Measurements from ENCODE around the gene SASH1.

DNA sequence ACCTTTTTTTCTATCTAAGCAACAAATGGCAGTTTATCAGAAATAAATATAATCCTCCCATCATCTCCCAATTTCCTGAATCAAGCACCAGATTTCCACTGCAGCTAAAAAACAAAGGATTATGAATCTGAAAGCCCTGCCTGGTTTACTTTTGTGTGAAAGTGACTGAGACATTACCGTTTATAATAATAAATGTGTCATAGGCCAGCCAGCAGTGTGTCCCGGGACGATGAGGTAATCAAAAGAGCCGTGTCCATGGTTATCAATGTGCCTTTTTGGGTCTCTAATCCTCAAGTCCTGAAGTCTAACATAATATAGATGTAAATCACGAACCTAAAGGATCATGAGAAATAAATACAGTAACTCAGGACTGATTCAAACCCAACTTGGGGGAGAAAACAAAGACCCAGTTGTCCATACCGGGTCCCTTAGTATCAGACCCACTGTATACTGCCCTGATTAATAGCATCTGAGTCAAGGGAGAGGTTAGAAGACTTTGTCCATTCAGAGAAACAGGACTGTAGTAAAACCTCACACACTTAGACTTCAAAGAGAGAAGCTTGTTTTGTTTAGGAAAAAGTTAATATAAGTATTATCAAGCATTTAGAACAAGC, 149.1 kb downstream of the SASH1 start:
- TF ChIP-seq POLR2A (IDR thresholded peaks at IDR 0.05) (no peak), POLR2AphosphoS5 (IDR thresholded peaks at IDR 0.05; ENCODE audit: insufficient read depth in 1 of 2, low read depth in 1 of 2) (no peak)
- TF ChIP-seq, protein P1, sequence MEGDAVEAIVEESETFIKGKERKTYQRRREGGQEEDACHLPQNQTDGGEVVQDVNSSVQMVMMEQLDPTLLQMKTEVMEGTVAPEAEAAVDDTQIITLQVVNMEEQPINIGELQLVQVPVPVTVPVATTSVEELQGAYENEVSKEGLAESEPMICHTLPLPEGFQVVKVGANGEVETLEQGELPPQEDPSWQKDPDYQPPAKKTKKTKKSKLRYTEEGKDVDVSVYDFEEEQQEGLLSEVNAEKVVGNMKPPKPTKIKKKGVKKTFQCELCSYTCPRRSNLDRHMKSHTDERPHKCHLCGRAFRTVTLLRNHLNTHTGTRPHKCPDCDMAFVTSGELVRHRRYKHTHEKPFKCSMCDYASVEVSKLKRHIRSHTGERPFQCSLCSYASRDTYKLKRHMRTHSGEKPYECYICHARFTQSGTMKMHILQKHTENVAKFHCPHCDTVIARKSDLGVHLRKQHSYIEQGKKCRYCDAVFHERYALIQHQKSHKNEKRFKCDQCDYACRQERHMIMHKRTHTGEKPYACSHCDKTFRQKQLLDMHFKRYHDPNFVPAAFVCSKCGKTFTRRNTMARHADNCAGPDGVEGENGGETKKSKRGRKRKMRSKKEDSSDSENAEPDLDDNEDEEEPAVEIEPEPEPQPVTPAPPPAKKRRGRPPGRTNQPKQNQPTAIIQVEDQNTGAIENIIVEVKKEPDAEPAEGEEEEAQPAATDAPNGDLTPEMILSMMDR (IDR thresholded peaks at IDR 0.05): no peak
